H1 (cell line): ENCODE data around the gene DEK. TPM values are rescaled to one million over a fixed set of nuclear protein-coding genes. Genes with fewer than 3 reads are reported as not detected.

Source experiments
- GABPA ChIP-seq: IDR thresholded peaks from 2 replicates; pipeline ENCODE4 v1.6.1; 2011; ENCODE audit warnings: mild to moderate bottlenecking, low read length, moderate library complexity, borderline replicate concordance; ENCODE audit not compliant: insufficient read depth
- NRF1 ChIP-seq: IDR thresholded peaks from 2 replicates; pipeline ENCODE4 v1.6.1; 2011; ENCODE audit warnings: mild to moderate bottlenecking, low read depth, low read length, improper control_type of control experiment
- POLR2A ChIP-seq, 2 experiments: IDR thresholded peaks; 1 replicate in 1 of 2; 2 replicates in 1 of 2; pipeline ENCODE4 v1.6.1; 2011; ENCODE audit warnings: low read depth in 2 of 2, low read length in 2 of 2, mild to moderate bottlenecking in 2 of 2; ENCODE audit errors: control extremely low read depth in 1 of 2
- polyA plus RNA-seq, 7 experiments: library from polyadenylated mRNA; depleted of rRNA in 3 of 7; stranded (reverse) in 5 of 7; unstranded in 2 of 7; fragments of >200 nt in 5 of 7; fragments of 200-250 nt in 2 of 7; gene quantifications; 1 replicate in 5 of 7; 2 replicates in 1 of 7; 4 replicates in 1 of 7; pipeline versions ENCODE4 v1.2.1 to v1.2.3, GENCODE V29; 2011 to 2013; ENCODE audit warnings: missing spikeins in 2 of 7, mixed read lengths in 2 of 7
- total RNA-seq: library from RNA; stranded (reverse); fragmentation: NEBNext Ultra II Directional; extraction: Animal tissue kit (Norgen Biotek cat#: 25700); gene quantifications from 2 replicates; pipeline ENCODE4 v1.2.1, GENCODE V29; 2021

The DEK gene
- total and polyA plus RNA-seq, 2 of the 8 experiments (the other 6 are each of a cell fraction or from before 2014, with no cell fraction given) = 40.0 to 228 TPM

- no peak for TF ChIP-seq GABPA
- TF ChIP-seq POLR2A (IDR thresholded peaks at IDR 0.05; ENCODE audit: control extremely low read depth in 1 of 2, low read depth in 2 of 2, low read length in 2 of 2) = no peak
- no peak for TF ChIP-seq NRF1
These were observed 2.2 kb upstream of the DEK start (continued) for GRCh38 chr6:18266523-18266912.
